RWPE2 (cell line): Measurements from ENCODE around the gene CHRNA7.

Experiments used
- ATAC-seq: fragments of 200-7000 bp; cut with Tn5 transposase; 3 replicates; pipeline ENCODE4 v1.9.1; 2021; ENCODE audit warnings: low read depth
- DNase-seq: peaks from one replicate; pipeline ENCODE4 v3.0.0-alpha.2; 2020; ENCODE audit warnings: low spot score
- H3K27ac ChIP-seq: fragments of 450-650 bp; 2 replicates; pipeline ENCODE4 v1.5.1; 2017; ENCODE audit warnings: mild to moderate bottlenecking; ENCODE audit not compliant: poor library complexity, severe bottlenecking
- H3K27me3 ChIP-seq: fragments of 250-450 bp; sonication (Bioruptor Pico); 2 replicates; pipeline ENCODE4 v1.5.1; 2021; ENCODE audit warnings: mild to moderate bottlenecking, moderate library complexity; ENCODE audit not compliant: insufficient read depth, poor library complexity, severe bottlenecking
- H3K36me3 ChIP-seq: fragments of 250-450 bp; sonication (Bioruptor Pico); 2 replicates; pipeline ENCODE4 v1.5.1; 2020; ENCODE audit warnings: low read depth, mild to moderate bottlenecking, moderate library complexity
- H3K4me1 ChIP-seq: fragments of 250-450 bp; sonication (Bioruptor Pico); 2 replicates; pipeline ENCODE4 v1.5.1; 2021; ENCODE audit warnings: mild to moderate bottlenecking, moderate library complexity; ENCODE audit not compliant: insufficient read depth, poor library complexity, severe bottlenecking
- H3K4me3 ChIP-seq: fragments of 250-450 bp; sonication (Bioruptor Pico); 2 replicates; pipeline ENCODE4 v1.5.1; 2021; ENCODE audit warnings: mild to moderate bottlenecking, moderate library complexity; ENCODE audit not compliant: severe bottlenecking
- H3K9me3 ChIP-seq: fragments of 250-450 bp; sonication (Bioruptor Pico); 2 replicates; pipeline ENCODE4 v1.5.1; 2021; ENCODE audit warnings: mild to moderate bottlenecking, moderate library complexity; ENCODE audit not compliant: severe bottlenecking
- CTCF ChIP-seq: fragments of 450-650 bp; IDR thresholded peaks from one replicate; pipeline ENCODE4 v1.5.1; 2017; ENCODE audit warnings: mild to moderate bottlenecking, moderate library complexity; ENCODE audit not compliant: poor library complexity, severe bottlenecking

Gene CHRNA7

DNA sequence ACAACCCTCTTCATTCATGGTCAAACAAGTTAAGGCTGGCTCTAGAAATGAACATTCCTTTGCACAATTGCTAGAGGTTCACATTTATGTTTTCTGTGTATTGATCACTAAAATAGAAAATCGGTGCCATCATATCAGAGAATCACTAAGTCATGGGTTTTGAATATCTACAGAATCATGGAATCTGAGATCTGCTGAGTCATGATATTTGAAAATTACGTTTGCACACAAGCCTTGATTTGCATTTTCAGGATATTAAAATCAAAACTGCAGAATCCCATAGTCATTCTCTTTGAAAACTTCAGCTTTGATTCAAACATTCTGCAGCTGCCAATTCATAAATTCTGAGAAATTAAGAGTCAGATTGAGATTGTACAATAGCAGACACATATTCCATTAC is 26.1 kb upstream of the CHRNA7 start:
- no peaks in the 10 kb centered on the region for H3K4me1 ChIP-seq
- TF ChIP-seq CTCF, result no peak
- H3K27ac ChIP-seq, result no peak overlapping the region
- no peak for DNase-seq
- no peaks in the 10 kb centered on the region for H3K36me3 ChIP-seq
- H3K9me3 ChIP-seq, result no peaks in the 10 kb centered on the region
- no peak overlapping the region for H3K4me3 ChIP-seq
- no peak for ATAC-seq
- H3K27me3 ChIP-seq, result peaks cover 18% of the 10 kb centered on the region

- H3K27ac ChIP-seq, result no peak overlapping the region
- no peaks in the 10 kb centered on the region for H3K36me3 ChIP-seq
- ATAC-seq (no peak), DNase-seq (no peak)
- no peak overlapping the region for H3K4me3 ChIP-seq
- no peak for TF ChIP-seq CTCF
- no peaks in the 10 kb centered on the region for H3K9me3 ChIP-seq
- H3K27me3 ChIP-seq, result peaks cover 6% of the 10 kb centered on the region
- no peaks in the 10 kb centered on the region for H3K4me1 ChIP-seq
Observed at GRCh38 chr15:32007355-32007960, 22.9 kb upstream of the CHRNA7 start.

GRCh38 chr15:32014953-32015352 is 15.4 kb upstream of the CHRNA7 start:
- no peaks in the 10 kb centered on the region for H3K9me3 ChIP-seq
- DNase-seq (no peak), ATAC-seq (no peak)
- H3K27me3 ChIP-seq, result peaks cover 18% of the 10 kb centered on the region
- H3K4me1 ChIP-seq, result no peaks in the 10 kb centered on the region
- H3K4me3 ChIP-seq, result no peak overlapping the region
- H3K36me3 ChIP-seq, result no peaks in the 10 kb centered on the region
- TF ChIP-seq CTCF, result no peak
- no peak overlapping the region for H3K27ac ChIP-seq

DNA sequence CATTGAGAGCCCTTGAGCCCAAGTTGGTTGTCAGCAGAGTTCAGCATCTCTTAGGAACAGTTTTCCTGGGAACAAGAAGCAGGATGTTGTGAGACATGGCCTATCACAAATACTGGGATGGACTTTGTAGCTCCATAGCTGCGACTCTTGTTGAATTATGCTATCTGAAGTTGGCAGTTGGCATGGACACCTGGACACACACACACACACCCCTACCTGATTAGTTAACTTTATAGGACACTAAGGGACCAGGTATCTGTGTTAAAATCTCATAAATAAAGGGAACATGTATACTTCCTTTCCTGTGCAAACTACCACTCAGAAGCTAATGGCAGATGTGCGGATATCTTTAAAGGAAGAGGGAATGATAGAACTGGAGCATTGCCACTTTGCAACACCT is 10.2 kb upstream of the CHRNA7 start:
- no peak overlapping the region for H3K4me3 ChIP-seq
- no peaks in the 10 kb centered on the region for H3K36me3 ChIP-seq
- peaks cover 65% of the 10 kb centered on the region for H3K27me3 ChIP-seq
- TF ChIP-seq CTCF, result no peak
- H3K4me1 ChIP-seq, result no peaks in the 10 kb centered on the region
- no peak for DNase-seq
- H3K9me3 ChIP-seq, result no peaks in the 10 kb centered on the region
- H3K27ac ChIP-seq, result no peak overlapping the region
- ATAC-seq, result no peak

DNA sequence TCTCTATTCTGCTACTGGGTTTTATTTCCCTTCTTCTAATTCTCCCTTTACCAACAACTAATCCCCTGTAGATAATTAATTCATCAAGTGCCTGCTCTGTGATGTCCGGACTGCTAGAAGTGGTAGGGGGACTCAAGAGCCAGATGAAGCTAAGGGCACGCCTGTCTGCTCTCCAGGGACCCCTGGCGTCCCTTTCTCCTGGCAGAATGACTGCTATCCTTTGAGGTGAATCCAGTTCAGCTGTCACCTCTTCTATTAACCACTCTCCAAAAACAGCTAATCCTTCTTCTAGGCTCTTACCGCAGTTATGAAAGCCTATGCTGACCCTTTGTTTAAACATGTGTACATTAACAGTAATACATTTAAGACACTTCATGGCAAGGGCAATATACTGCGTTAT is 1.4 kb upstream of the CHRNA7 start:
- Histone ChIP-seq H3K27me3 (peaks cover 98% of the 10 kb centered on the region), H3K9me3 (no peaks in the 10 kb centered on the region), H3K4me3 (no peak overlapping the region), H3K36me3 (no peaks in the 10 kb centered on the region), H3K4me1 (no peaks in the 10 kb centered on the region), H3K27ac (no peak overlapping the region)
- no peak for ATAC-seq
- no peak for DNase-seq
- TF ChIP-seq CTCF, result no peak
